Mammary epithelial cell (primary cell): ENCODE data around the gene TSHZ1.

Experiments used
- EZH2 ChIP-seq: IDR thresholded peaks from 2 replicates; pipeline ENCODE4 v1.6.1; 2012; ENCODE audit warnings: low read length, inconsistent platforms, borderline replicate concordance
- TF ChIP-seq, protein P1 (sequence below), 2 donors: IDR thresholded peaks in 1 of 2; conservative IDR thresholded peaks in 1 of 2; 2 replicates each; pipeline ENCODE4 v1.5.1; 2011 to 2012; ENCODE audit warnings: inconsistent platforms in 2 of 2, low read length in 2 of 2, mild to moderate bottlenecking in 2 of 2, control low read depth in 1 of 2, low read depth in 1 of 2; ENCODE audit not compliant: insufficient read depth in 1 of 2; ENCODE audit errors: extremely low read depth in 1 of 2

DNA sequence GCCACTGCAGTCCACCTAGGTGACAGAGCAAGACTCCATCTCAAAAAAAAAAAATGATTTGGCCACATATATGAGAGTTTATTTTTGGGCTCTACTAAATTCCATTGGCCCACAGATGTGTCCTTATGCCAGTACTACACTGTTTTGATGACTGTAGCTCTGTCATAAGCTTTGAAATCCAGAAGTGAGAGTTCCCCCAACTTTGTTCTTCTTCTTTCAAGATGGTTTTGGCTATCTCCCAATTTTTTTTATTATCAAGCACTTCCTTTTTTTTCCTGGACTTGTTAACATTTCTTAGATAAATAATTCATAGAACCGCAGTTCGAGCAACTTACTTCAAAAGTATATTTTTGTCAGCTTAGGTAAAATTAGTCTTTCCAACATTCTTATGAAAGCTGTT, 96.9 kb downstream of the TSHZ1 start:
- TF ChIP-seq, protein P1, sequence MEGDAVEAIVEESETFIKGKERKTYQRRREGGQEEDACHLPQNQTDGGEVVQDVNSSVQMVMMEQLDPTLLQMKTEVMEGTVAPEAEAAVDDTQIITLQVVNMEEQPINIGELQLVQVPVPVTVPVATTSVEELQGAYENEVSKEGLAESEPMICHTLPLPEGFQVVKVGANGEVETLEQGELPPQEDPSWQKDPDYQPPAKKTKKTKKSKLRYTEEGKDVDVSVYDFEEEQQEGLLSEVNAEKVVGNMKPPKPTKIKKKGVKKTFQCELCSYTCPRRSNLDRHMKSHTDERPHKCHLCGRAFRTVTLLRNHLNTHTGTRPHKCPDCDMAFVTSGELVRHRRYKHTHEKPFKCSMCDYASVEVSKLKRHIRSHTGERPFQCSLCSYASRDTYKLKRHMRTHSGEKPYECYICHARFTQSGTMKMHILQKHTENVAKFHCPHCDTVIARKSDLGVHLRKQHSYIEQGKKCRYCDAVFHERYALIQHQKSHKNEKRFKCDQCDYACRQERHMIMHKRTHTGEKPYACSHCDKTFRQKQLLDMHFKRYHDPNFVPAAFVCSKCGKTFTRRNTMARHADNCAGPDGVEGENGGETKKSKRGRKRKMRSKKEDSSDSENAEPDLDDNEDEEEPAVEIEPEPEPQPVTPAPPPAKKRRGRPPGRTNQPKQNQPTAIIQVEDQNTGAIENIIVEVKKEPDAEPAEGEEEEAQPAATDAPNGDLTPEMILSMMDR (conservative IDR thresholded peaks at IDR 0.05 in 1 of 2, IDR thresholded peaks at IDR 0.05 in 1 of 2; ENCODE audit: extremely low read depth in 1 of 2, insufficient read depth in 1 of 2, low read depth in 1 of 2, low read length in 2 of 2): no peak
- no peak for TF ChIP-seq EZH2
